ENCODE measurements around the gene CALML4. TPM values are rescaled to one million over a fixed set of nuclear protein-coding genes. Genes with fewer than 3 reads are reported as not detected.

The CALML4 gene
- total and polyA plus RNA-seq, 2 experiments from 2014 or later: 13.4 to 16.2 TPM

DNA sequence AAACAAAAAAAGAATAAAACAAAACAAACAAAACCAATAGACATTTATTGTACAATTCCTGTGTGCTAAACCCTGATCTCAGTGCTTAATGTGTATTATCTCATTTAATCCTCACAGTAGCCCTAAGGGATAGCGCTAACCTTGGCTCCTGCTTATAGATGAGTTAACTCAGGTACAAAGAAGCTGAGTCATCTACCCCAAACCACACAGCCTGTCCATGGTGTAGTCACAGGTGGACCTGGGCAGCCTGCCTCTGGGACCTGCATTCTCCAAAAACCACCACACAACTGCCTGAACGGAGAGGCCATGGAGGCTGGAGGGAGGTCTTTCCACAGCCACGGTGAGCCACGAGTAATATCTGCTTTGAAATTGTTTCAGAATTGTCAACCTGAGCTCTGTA is 29.9 kb upstream of the CALML4 start:
- no peaks in the 10 kb centered on the region for H4K20me1 ChIP-seq (replicated peaks; ENCODE audit: insufficient read depth)
- Mint-ChIP-seq H3K36me3 (ENCODE audit: low read depth) (no peaks in the 10 kb centered on the region), H3K4me1 (peaks cover 17% of the 10 kb centered on the region), H3K27me3 (ENCODE audit: insufficient read depth, low read depth, poor library complexity) (peaks cover 12% of the 10 kb centered on the region), H3K4me3 (no peak overlapping the region), H3K9me3 (no peaks in the 10 kb centered on the region), H3K27ac (no peak overlapping the region)
- no peaks in the 10 kb centered on the region for H3K9me2 ChIP-seq (ENCODE audit: insufficient read depth)
- H3K79me2 ChIP-seq (replicated peaks; ENCODE audit: insufficient read depth): no peaks in the 10 kb centered on the region
- H3F3A ChIP-seq (replicated peaks; ENCODE audit: low read depth): peaks cover 4% of the 10 kb centered on the region; the same call in 1 of the 2 replicates
- H3K27me3 ChIP-seq (ENCODE audit: insufficient read depth): no peaks in the 10 kb centered on the region
- no peak overlapping the region for H2AFZ ChIP-seq
- no peak for ATAC-seq
- no peak overlapping the region for H3K27ac ChIP-seq (ENCODE audit: low read depth)
- TF ChIP-seq ETS1 (IDR thresholded peaks at IDR 0.05) (no peak), CREB1 (CRISPR knock-in tag; IDR thresholded peaks at IDR 0.05; ENCODE audit: low read depth) (no peak), ZNF462 (CRISPR knock-in tag; IDR thresholded peaks at IDR 0.05) (no peak), REST (IDR thresholded peaks at IDR 0.05; ENCODE audit: unreplicated experiment) (no peak), EZH2phosphoT487 (IDR thresholded peaks at IDR 0.05; ENCODE audit: unreplicated experiment) (no peak), ZNF114 (CRISPR knock-in tag; IDR thresholded peaks at IDR 0.05) (no peak), STAT1 (IDR thresholded peaks at IDR 0.05; ENCODE audit: unreplicated experiment) (no peak), POLR2AphosphoS5 (IDR thresholded peaks at IDR 0.05; ENCODE audit: low read depth) (no peak), EZH2 (IDR thresholded peaks at IDR 0.05; ENCODE audit: low read depth, unreplicated experiment) (no peak), NANOG (IDR thresholded peaks at IDR 0.05; ENCODE audit: borderline replicate concordance) (no peak), ZNF331 (CRISPR knock-in tag; IDR thresholded peaks at IDR 0.05; ENCODE audit: low read depth) (no peak), JUNB (IDR thresholded peaks at IDR 0.05; ENCODE audit: unreplicated experiment) (no peak)
- TF ChIP-seq, protein P1, sequence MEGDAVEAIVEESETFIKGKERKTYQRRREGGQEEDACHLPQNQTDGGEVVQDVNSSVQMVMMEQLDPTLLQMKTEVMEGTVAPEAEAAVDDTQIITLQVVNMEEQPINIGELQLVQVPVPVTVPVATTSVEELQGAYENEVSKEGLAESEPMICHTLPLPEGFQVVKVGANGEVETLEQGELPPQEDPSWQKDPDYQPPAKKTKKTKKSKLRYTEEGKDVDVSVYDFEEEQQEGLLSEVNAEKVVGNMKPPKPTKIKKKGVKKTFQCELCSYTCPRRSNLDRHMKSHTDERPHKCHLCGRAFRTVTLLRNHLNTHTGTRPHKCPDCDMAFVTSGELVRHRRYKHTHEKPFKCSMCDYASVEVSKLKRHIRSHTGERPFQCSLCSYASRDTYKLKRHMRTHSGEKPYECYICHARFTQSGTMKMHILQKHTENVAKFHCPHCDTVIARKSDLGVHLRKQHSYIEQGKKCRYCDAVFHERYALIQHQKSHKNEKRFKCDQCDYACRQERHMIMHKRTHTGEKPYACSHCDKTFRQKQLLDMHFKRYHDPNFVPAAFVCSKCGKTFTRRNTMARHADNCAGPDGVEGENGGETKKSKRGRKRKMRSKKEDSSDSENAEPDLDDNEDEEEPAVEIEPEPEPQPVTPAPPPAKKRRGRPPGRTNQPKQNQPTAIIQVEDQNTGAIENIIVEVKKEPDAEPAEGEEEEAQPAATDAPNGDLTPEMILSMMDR (conservative IDR thresholded peaks at IDR 0.05; ENCODE audit: low read depth in 2 of 2): no peak
- H3K4me3 ChIP-seq: no peak overlapping the region
- no peaks in the 10 kb centered on the region for H3K4me1 ChIP-seq (ENCODE audit: insufficient read depth)
- H3K36me3 ChIP-seq (ENCODE audit: insufficient read depth): no peaks in the 10 kb centered on the region
- no peak for DNase-seq (ENCODE audit: low spot score)
- H3K4me2 ChIP-seq: no peak overlapping the region
